K562 (cell line): Measurements from ENCODE around the gene PPRC1. TPM values are rescaled to one million over a fixed set of nuclear protein-coding genes. Genes with fewer than 3 reads are reported as not detected.

Experiments
- ATF7 ChIP-seq: fragments of 450-650 bp; IDR thresholded peaks from 2 replicates; pipeline ENCODE4 v1.7.1; 2014; ENCODE audit warnings: mild to moderate bottlenecking, moderate library complexity
- CHD2 ChIP-seq: IDR thresholded peaks from 2 replicates; pipeline ENCODE4 v1.6.1; 2011; ENCODE audit warnings: low read depth, low read length
- CREM ChIP-seq: IDR thresholded peaks from 2 replicates; pipeline ENCODE4 v1.6.1; 2014; ENCODE audit warnings: antibody characterized with exemption, low read depth
- FOXM1 ChIP-seq, 2 experiments: fragments of 450-650 bp in 1 of 2; sonication (generic) in 1 of 2; formaldehyde crosslinking in 1 of 2; IDR thresholded peaks; 2 replicates each; pipeline versions ENCODE4 v1.6.1 to v1.9.0; 2017 to 2022; ENCODE audit warnings: low read depth in 2 of 2, mild to moderate bottlenecking in 2 of 2, missing genetic modification reagents in 1 of 2, moderate library complexity in 1 of 2
- NRF1 ChIP-seq, 2 experiments: fragments of 450-650 bp; IDR thresholded peaks in 1 of 2; conservative IDR thresholded peaks in 1 of 2; 2 replicates each; pipeline ENCODE4 v1.6.1; 2014; ENCODE audit warnings: mild to moderate bottlenecking in 2 of 2
- YY1 ChIP-seq, 3 experiments: IDR thresholded peaks; 2 replicates each; pipeline ENCODE4 v1.6.1; 2011; ENCODE audit warnings: low read length in 2 of 3, mild to moderate bottlenecking in 2 of 3, moderate library complexity in 2 of 3, borderline replicate concordance in 1 of 3, control low read depth in 1 of 3, low read depth in 1 of 3; ENCODE audit not compliant: insufficient read depth in 3 of 3, insufficient replicate concordance in 2 of 3, control insufficient read depth in 1 of 3, insufficient read length in 1 of 3; ENCODE audit errors: extremely low read depth in 1 of 3
- polyA plus RNA-seq, 8 experiments: library from polyadenylated mRNA; depleted of rRNA in 4 of 8; stranded (reverse) in 5 of 8; unstranded in 3 of 8; fragments of >200 nt; fragmentation: Nextera tagmentation in 2 of 8; fragmentation: Illumina TruSeq in 1 of 8; extraction: Ambion mirVana in 2 of 8; extraction: Trizol in 1 of 8; gene quantifications; 2 replicates each; pipeline versions ENCODE4 v1.2.1 to v1.2.3, GENCODE V29; 2011 to 2014; ENCODE audit warnings: inconsistent platforms in 1 of 8, missing spikeins in 1 of 8
- total RNA-seq, 7 experiments: library from RNA; depleted of rRNA in 6 of 7; stranded (reverse); fragments of >200 nt in 6 of 7; fragmentation: Illumina TruSeq in 2 of 7; extraction: Trizol in 2 of 7; gene quantifications; 2 replicates each; pipeline versions ENCODE4 v1.2.1 to v1.2.3, GENCODE V29; 2011 to 2021; ENCODE audit warnings: low replicate concordance in 1 of 7
- TF ChIP-seq, protein P1 (sequence below), 2 experiments: fragments of 450-650 bp; conservative IDR thresholded peaks; 2 replicates each; pipeline ENCODE4 v1.6.1; 2017; ENCODE audit warnings: mild to moderate bottlenecking in 2 of 2, moderate library complexity in 2 of 2
- TF ChIP-seq, protein P2 (sequence below): fragments of 250-450 bp; sonication (Bioruptor Pico); IDR thresholded peaks from 2 replicates; pipeline ENCODE4 v1.4.0; 2020
- TF ChIP-seq, protein P3 (sequence below), 2 experiments: fragments of 450-650 bp in 1 of 2; IDR thresholded peaks; 2 replicates each; pipeline ENCODE4 v1.6.1; 2011 to 2017; ENCODE audit warnings: low read depth in 2 of 2, antibody characterized with exemption in 1 of 2, borderline replicate concordance in 1 of 2, low read length in 1 of 2, mild to moderate bottlenecking in 1 of 2, mixed read lengths in 1 of 2; ENCODE audit not compliant: control insufficient read depth in 1 of 2
- TF ChIP-seq, protein P4 (sequence below): IDR thresholded peaks from 2 replicates; pipeline ENCODE4 v1.6.1; 2016; ENCODE audit warnings: missing genetic modification characterization, missing compliant biosample characterization
- TF ChIP-seq, protein P5 (sequence below): sonication (generic); formaldehyde crosslinking; IDR thresholded peaks from 2 replicates; pipeline ENCODE4 v1.8.0; 2023; ENCODE audit warnings: mild to moderate bottlenecking, missing genetic modification reagents

Gene PPRC1
- total and polyA plus RNA-seq, 9 of the 15 experiments (the other 6 are each of a cell fraction or from before 2014, with no cell fraction given), result 8.5 to 47.1 (median 16.2) TPM

DNA sequence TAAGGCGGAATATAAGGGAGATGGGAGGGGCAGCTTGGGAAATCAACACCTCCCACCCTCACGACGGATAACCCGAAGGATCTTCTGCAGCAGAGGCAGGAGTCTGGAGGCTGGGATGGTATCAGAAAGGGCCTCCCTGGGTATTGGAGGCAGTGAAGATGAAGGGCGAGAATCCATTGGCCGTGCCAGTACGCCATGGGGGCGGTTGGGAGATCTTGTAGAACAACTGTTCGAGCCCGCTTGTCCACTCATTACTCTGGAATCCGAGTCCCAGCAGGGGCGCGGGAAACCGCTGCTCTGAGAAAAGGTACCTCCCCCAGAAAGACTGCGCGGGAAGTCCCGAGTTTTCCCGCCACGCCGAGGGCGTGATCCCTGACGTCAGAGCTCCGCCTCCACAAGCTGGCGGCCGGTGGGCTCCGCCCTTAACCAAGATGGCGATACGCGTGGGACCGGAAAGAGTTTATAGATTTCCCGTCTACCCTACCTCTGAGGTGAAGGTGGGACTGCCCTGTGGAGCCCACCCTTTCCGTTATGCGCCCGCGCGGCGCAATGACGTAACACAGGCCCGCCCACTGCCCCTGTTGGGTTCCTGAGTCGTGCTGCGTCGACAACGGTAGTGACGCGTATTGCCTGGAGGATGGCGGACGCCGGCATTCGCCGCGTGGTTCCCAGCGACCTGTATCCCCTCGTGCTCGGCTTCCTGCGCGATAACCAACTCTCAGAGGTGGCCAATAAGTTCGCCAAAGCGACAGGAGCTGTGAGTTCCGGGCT, 19.1 kb downstream of the PPRC1 start, which contains the start of gene NOLC1 (continued):
- TF ChIP-seq, protein P1, sequence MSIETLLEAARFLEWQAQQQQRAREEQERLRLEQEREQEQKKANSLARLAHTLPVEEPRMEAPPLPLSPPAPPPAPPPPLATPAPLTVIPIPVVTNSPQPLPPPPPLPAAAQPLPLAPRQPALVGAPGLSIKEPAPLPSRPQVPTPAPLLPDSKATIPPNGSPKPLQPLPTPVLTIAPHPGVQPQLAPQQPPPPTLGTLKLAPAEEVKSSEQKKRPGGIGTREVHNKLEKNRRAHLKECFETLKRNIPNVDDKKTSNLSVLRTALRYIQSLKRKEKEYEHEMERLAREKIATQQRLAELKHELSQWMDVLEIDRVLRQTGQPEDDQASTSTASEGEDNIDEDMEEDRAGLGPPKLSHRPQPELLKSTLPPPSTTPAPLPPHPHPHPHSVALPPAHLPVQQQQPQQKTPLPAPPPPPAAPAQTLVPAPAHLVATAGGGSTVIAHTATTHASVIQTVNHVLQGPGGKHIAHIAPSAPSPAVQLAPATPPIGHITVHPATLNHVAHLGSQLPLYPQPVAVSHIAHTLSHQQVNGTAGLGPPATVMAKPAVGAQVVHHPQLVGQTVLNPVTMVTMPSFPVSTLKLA (conservative IDR thresholded peaks at IDR 0.05), result peak; percentile 93 to 96; a peak in 3 of 4 replicates
- TF ChIP-seq, protein P2, sequence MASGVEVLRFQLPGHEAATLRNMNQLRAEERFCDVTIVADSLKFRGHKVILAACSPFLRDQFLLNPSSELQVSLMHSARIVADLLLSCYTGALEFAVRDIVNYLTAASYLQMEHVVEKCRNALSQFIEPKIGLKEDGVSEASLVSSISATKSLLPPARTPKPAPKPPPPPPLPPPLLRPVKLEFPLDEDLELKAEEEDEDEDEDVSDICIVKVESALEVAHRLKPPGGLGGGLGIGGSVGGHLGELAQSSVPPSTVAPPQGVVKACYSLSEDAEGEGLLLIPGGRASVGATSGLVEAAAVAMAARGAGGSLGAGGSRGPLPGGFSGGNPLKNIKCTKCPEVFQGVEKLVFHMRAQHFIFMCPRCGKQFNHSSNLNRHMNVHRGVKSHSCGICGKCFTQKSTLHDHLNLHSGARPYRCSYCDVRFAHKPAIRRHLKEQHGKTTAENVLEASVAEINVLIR, result peak; percentile 95
- TF ChIP-seq FOXM1 (IDR thresholded peaks at IDR 0.05; ENCODE audit: low read depth), result no peak
- TF ChIP-seq FOXM1 (CRISPR knock-in tag; IDR thresholded peaks at IDR 0.05; ENCODE audit: low read depth), result no peak
- TF ChIP-seq YY1 (IDR thresholded peaks at IDR 0.05; ENCODE audit: borderline replicate concordance in 1 of 3, control insufficient read depth in 1 of 3, extremely low read depth in 1 of 3, insufficient read depth in 3 of 3, insufficient read length in 1 of 3, insufficient replicate concordance in 2 of 3, low read depth in 1 of 3, low read length in 2 of 3), result peak; percentile 59 to 95 (median 92)
- TF ChIP-seq CREM, result peak; percentile 99
- TF ChIP-seq, protein P3, sequence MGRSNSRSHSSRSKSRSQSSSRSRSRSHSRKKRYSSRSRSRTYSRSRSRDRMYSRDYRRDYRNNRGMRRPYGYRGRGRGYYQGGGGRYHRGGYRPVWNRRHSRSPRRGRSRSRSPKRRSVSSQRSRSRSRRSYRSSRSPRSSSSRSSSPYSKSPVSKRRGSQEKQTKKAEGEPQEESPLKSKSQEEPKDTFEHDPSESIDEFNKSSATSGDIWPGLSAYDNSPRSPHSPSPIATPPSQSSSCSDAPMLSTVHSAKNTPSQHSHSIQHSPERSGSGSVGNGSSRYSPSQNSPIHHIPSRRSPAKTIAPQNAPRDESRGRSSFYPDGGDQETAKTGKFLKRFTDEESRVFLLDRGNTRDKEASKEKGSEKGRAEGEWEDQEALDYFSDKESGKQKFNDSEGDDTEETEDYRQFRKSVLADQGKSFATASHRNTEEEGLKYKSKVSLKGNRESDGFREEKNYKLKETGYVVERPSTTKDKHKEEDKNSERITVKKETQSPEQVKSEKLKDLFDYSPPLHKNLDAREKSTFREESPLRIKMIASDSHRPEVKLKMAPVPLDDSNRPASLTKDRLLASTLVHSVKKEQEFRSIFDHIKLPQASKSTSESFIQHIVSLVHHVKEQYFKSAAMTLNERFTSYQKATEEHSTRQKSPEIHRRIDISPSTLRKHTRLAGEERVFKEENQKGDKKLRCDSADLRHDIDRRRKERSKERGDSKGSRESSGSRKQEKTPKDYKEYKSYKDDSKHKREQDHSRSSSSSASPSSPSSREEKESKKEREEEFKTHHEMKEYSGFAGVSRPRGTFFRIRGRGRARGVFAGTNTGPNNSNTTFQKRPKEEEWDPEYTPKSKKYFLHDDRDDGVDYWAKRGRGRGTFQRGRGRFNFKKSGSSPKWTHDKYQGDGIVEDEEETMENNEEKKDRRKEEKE (IDR thresholded peaks at IDR 0.05; ENCODE audit: borderline replicate concordance in 1 of 2, control insufficient read depth in 1 of 2, low read depth in 2 of 2, low read length in 1 of 2), result peak in 1 of 2 experiments; percentile 75; a peak in 1 of 4 replicates
- TF ChIP-seq, protein P4, sequence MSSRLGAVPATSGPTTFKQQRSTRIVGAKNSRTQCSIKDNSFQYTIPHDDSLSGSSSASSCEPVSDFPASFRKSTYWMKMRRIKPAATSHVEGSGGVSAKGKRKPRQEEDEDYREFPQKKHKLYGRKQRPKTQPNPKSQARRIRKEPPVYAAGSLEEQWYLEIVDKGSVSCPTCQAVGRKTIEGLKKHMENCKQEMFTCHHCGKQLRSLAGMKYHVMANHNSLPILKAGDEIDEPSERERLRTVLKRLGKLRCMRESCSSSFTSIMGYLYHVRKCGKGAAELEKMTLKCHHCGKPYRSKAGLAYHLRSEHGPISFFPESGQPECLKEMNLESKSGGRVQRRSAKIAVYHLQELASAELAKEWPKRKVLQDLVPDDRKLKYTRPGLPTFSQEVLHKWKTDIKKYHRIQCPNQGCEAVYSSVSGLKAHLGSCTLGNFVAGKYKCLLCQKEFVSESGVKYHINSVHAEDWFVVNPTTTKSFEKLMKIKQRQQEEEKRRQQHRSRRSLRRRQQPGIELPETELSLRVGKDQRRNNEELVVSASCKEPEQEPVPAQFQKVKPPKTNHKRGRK (tag), result no peak
- peak; percentile 77 for TF ChIP-seq CHD2
- TF ChIP-seq NRF1 (conservative IDR thresholded peaks at IDR 0.05 in 1 of 2, IDR thresholded peaks at IDR 0.05 in 1 of 2), result peak; percentile 88 to 89
- TF ChIP-seq, protein P5, sequence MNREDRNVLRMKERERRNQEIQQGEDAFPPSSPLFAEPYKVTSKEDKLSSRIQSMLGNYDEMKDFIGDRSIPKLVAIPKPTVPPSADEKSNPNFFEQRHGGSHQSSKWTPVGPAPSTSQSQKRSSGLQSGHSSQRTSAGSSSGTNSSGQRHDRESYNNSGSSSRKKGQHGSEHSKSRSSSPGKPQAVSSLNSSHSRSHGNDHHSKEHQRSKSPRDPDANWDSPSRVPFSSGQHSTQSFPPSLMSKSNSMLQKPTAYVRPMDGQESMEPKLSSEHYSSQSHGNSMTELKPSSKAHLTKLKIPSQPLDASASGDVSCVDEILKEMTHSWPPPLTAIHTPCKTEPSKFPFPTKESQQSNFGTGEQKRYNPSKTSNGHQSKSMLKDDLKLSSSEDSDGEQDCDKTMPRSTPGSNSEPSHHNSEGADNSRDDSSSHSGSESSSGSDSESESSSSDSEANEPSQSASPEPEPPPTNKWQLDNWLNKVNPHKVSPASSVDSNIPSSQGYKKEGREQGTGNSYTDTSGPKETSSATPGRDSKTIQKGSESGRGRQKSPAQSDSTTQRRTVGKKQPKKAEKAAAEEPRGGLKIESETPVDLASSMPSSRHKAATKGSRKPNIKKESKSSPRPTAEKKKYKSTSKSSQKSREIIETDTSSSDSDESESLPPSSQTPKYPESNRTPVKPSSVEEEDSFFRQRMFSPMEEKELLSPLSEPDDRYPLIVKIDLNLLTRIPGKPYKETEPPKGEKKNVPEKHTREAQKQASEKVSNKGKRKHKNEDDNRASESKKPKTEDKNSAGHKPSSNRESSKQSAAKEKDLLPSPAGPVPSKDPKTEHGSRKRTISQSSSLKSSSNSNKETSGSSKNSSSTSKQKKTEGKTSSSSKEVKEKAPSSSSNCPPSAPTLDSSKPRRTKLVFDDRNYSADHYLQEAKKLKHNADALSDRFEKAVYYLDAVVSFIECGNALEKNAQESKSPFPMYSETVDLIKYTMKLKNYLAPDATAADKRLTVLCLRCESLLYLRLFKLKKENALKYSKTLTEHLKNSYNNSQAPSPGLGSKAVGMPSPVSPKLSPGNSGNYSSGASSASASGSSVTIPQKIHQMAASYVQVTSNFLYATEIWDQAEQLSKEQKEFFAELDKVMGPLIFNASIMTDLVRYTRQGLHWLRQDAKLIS (CRISPR knock-in tag), result peak; percentile 88
- TF ChIP-seq ATF7, result peak; percentile 98
